Measurements from ENCODE around the gene AACS. TPM values are rescaled to one million over a fixed set of nuclear protein-coding genes. Genes with fewer than 3 reads are reported as not detected.

The AACS gene
- total RNA-seq, 3 donors from 2014 or later (not counting 1 experiment from before 2014, with no cell fraction given): 14.6 to 20.4 (median 18.1) TPM

DNA sequence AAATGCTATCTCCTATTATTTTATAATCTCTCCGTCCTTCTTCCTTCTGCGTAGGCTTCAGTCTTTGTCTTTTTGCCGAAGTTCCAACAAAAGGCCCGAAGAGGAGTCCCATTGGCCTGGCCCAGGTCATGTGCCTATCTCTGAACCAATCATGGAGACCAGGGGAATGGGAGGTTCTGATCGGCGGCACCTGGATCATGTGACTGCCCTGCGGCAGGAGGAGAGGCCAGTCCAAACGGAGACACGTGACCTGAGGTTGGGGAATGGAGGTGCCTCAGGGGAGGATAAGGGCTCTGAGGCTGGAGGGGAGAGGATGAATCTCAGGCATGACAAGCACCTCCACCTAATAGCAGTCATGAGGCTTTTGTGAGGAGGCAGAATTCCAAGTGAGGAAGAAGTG lies 86.0 kb downstream of the AACS start:
- no peaks in the 10 kb centered on the region for H3K27me3 ChIP-seq (ENCODE audit: control insufficient read depth, insufficient read depth, low read length)
- DNase-seq: no peak
- Mint-ChIP-seq H3K4me1 (peaks cover 0 to 5% of the 10 kb centered on the region in 2 donors), H3K27ac (no peak overlapping the region), H3K27me3 (ENCODE audit: low read depth in 2 of 2) (peaks cover 0 to 2% of the 10 kb centered on the region in 2 donors), H3K9me3 (no peaks in the 10 kb centered on the region), H3K4me3 (no peak overlapping the region), H3K36me3 (no peaks in the 10 kb centered on the region)
- no peaks in the 10 kb centered on the region for H3K4me1 ChIP-seq (ENCODE audit: control insufficient read depth, insufficient read depth, low read length)
- TF ChIP-seq, protein P1, sequence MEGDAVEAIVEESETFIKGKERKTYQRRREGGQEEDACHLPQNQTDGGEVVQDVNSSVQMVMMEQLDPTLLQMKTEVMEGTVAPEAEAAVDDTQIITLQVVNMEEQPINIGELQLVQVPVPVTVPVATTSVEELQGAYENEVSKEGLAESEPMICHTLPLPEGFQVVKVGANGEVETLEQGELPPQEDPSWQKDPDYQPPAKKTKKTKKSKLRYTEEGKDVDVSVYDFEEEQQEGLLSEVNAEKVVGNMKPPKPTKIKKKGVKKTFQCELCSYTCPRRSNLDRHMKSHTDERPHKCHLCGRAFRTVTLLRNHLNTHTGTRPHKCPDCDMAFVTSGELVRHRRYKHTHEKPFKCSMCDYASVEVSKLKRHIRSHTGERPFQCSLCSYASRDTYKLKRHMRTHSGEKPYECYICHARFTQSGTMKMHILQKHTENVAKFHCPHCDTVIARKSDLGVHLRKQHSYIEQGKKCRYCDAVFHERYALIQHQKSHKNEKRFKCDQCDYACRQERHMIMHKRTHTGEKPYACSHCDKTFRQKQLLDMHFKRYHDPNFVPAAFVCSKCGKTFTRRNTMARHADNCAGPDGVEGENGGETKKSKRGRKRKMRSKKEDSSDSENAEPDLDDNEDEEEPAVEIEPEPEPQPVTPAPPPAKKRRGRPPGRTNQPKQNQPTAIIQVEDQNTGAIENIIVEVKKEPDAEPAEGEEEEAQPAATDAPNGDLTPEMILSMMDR (IDR thresholded peaks at IDR 0.05): no peak
- intact Hi-C loops (cut with micrococcal nuclease): no loop called here
- 92% methylated on average over 9 of the region's 9 CpGs for WGBS (ENCODE audit: insufficient coverage)
- no peak overlapping the region for H3K27ac ChIP-seq (ENCODE audit: low read length)
- H3K36me3 ChIP-seq (ENCODE audit: control insufficient read depth, insufficient read depth, low read length): no peaks in the 10 kb centered on the region
- no peak for ATAC-seq
- H3K4me3 ChIP-seq (ENCODE audit: low read length): no peak overlapping the region
- H3K9me3 ChIP-seq (ENCODE audit: control insufficient read depth, insufficient read depth, low read length): no peaks in the 10 kb centered on the region

DNA sequence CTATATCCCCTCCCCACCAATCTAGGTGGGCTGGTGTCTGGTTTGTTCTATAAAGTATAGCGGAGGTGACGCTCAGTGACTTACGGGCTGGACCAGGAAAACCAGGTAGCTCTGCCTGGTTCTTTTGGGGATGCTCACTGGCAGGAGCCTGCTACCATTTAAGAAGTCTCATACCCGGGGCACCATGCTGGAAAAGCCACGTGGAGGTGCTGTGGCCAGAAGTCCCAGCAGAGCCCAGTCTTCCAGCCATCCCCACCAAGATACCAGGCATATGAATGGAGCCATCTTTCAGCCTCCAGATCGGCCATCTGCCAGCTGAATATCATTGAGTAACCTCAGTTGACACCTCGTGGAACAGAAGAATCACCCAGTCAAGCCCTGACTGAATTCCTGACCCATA lies 87.2 kb downstream of the AACS start:
- DNase-seq (no peak), ATAC-seq (no peak)
- H3K27me3 ChIP-seq (ENCODE audit: control insufficient read depth, insufficient read depth, low read length): no peaks in the 10 kb centered on the region
- 85% methylated on average over 7 of the region's 7 CpGs for WGBS (ENCODE audit: insufficient coverage)
- intact Hi-C loops (cut with micrococcal nuclease): no loop called here
- H3K27me3 Mint-ChIP-seq (ENCODE audit: low read depth in 2 of 2): peaks cover 0 to 2% of the 10 kb centered on the region in 2 donors
- TF ChIP-seq, protein P1 (IDR thresholded peaks at IDR 0.05): no peak
- no peak overlapping the region for H3K27ac ChIP-seq (ENCODE audit: low read length)
- no peak overlapping the region for H3K4me3 ChIP-seq (ENCODE audit: low read length)
- no peak overlapping the region for H3K27ac Mint-ChIP-seq
- H3K4me3 Mint-ChIP-seq: no peak overlapping the region
- peaks cover 0 to 5% of the 10 kb centered on the region in 2 donors for H3K4me1 Mint-ChIP-seq
- no peaks in the 10 kb centered on the region for H3K9me3 Mint-ChIP-seq
- no peaks in the 10 kb centered on the region for H3K36me3 ChIP-seq (ENCODE audit: control insufficient read depth, insufficient read depth, low read length)
- H3K36me3 Mint-ChIP-seq: no peaks in the 10 kb centered on the region
- no peaks in the 10 kb centered on the region for H3K9me3 ChIP-seq (ENCODE audit: control insufficient read depth, insufficient read depth, low read length)
- H3K4me1 ChIP-seq (ENCODE audit: control insufficient read depth, insufficient read depth, low read length): no peaks in the 10 kb centered on the region

DNA sequence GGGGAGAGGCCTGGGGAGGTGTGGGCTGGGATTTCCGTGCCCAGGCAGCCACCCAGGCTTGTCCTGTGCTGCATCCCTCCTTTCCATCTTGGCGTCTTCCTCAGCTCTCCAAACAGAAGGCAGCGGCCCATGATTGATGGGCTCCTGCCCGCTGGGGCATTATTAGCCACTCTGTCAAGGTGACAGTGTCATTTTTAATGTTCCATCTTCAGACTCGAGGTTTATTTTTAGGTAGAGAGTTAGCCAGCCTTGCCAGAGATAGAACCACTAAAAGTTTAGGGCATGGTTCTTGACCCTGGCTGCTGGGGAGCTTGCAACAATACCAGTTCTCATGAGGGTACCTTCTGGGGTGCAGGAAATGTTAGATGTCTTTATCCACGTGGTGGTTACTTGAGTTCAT lies 90.1 kb downstream of the AACS start:
- H3K9me3 ChIP-seq (ENCODE audit: control insufficient read depth, insufficient read depth, low read length): no peaks in the 10 kb centered on the region
- no peaks in the 10 kb centered on the region for H3K4me1 Mint-ChIP-seq
- H3K4me3 Mint-ChIP-seq: no peak overlapping the region
- no peak overlapping the region for H3K4me3 ChIP-seq (ENCODE audit: low read length)
- TF ChIP-seq, protein P1 (IDR thresholded peaks at IDR 0.05): no peak
- no peak overlapping the region for H3K27ac Mint-ChIP-seq
- H3K9me3 Mint-ChIP-seq: no peaks in the 10 kb centered on the region
- intact Hi-C loops (cut with micrococcal nuclease): no loop called here
- no peaks in the 10 kb centered on the region for H3K36me3 ChIP-seq (ENCODE audit: control insufficient read depth, insufficient read depth, low read length)
- 67% methylated on average over 6 of the region's 6 CpGs for WGBS (ENCODE audit: insufficient coverage)
- H3K27me3 Mint-ChIP-seq (ENCODE audit: low read depth in 2 of 2): peaks cover 0 to 2% of the 10 kb centered on the region in 2 donors
- no peaks in the 10 kb centered on the region for H3K36me3 Mint-ChIP-seq
- DNase-seq (no peak), ATAC-seq (no peak)
- no peaks in the 10 kb centered on the region for H3K4me1 ChIP-seq (ENCODE audit: control insufficient read depth, insufficient read depth, low read length)
- no peak overlapping the region for H3K27ac ChIP-seq (ENCODE audit: low read length)
- H3K27me3 ChIP-seq (ENCODE audit: control insufficient read depth, insufficient read depth, low read length): no peaks in the 10 kb centered on the region

DNA sequence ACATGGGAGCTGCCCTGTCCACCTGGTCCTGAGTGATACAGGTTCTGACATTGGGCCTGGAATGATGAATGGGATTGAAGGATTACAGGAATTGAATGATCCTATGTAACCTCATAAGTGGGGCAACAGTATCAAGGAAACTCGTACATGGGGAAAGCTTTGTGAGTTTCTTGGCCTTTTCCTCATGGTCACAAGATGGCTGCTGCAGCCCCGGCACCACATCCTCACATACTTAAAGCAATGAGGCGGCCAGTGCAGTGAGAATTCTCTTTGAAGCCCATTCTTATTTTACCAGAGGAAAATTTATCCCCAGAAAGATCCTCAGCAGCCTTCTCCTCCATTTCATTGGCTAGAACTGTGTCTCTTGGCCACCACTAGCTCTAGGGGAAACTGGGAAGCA lies 91.9 kb downstream of the AACS start:
- Histone ChIP-seq H3K27ac (ENCODE audit: low read length) (no peak overlapping the region), H3K27me3 (ENCODE audit: control insufficient read depth, insufficient read depth, low read length) (no peaks in the 10 kb centered on the region), H3K4me1 (ENCODE audit: control insufficient read depth, insufficient read depth, low read length) (no peaks in the 10 kb centered on the region), H3K4me3 (ENCODE audit: low read length) (no peak overlapping the region), H3K36me3 (ENCODE audit: control insufficient read depth, insufficient read depth, low read length) (no peaks in the 10 kb centered on the region), H3K9me3 (ENCODE audit: control insufficient read depth, insufficient read depth, low read length) (no peaks in the 10 kb centered on the region)
- TF ChIP-seq, protein P1 (IDR thresholded peaks at IDR 0.05): no peak
- no peak overlapping the region for H3K4me3 Mint-ChIP-seq
- WGBS (ENCODE audit: insufficient coverage): 89% methylated on average over 3 of the region's 3 CpGs
- no peak for ATAC-seq
- H3K27ac Mint-ChIP-seq: no peak overlapping the region
- DNase-seq: no peak
- H3K27me3 Mint-ChIP-seq (ENCODE audit: low read depth in 2 of 2): peaks cover 0 to 2% of the 10 kb centered on the region in 2 donors
- intact Hi-C loops (cut with micrococcal nuclease): no loop called here
- H3K9me3 Mint-ChIP-seq: no peaks in the 10 kb centered on the region
- H3K4me1 Mint-ChIP-seq: no peaks in the 10 kb centered on the region
- H3K36me3 Mint-ChIP-seq: no peaks in the 10 kb centered on the region

All from natural killer cell (primary cell).